ENCODE results near the gene ARHGEF17.

ARHGEF17 gene

GRCh38 chr11:73406131-73406530 lies 98.1 kb downstream of the ARHGEF17 start:
- ATAC-seq, result no peak
- TF ChIP-seq BACH2 (CRISPR knock-in tag; IDR thresholded peaks at IDR 0.05; ENCODE audit: borderline replicate concordance) (no peak), TSHZ2 (CRISPR knock-in tag; IDR thresholded peaks at IDR 0.05) (no peak), PPARA (CRISPR knock-in tag; IDR thresholded peaks at IDR 0.05; ENCODE audit: borderline replicate concordance) (no peak), CSRNP3 (CRISPR knock-in tag; IDR thresholded peaks at IDR 0.05) (no peak), ZNF70 (CRISPR knock-in tag; IDR thresholded peaks at IDR 0.05) (no peak), POU6F1 (CRISPR knock-in tag; IDR thresholded peaks at IDR 0.05; ENCODE audit: borderline replicate concordance, low read depth) (no peak), CREB5 (CRISPR knock-in tag; IDR thresholded peaks at IDR 0.05; ENCODE audit: low read depth) (no peak), GLIS3 (CRISPR knock-in tag; IDR thresholded peaks at IDR 0.05) (no peak), ESRRG (CRISPR knock-in tag; IDR thresholded peaks at IDR 0.05) (no peak), PATZ1 (CRISPR knock-in tag; IDR thresholded peaks at IDR 0.05; ENCODE audit: borderline replicate concordance) (no peak), ISL1 (CRISPR knock-in tag; IDR thresholded peaks at IDR 0.05) (no peak), ZNF565 (CRISPR knock-in tag; conservative IDR thresholded peaks at IDR 0.05; ENCODE audit: low read depth) (no peak), TCF4 (CRISPR knock-in tag; IDR thresholded peaks at IDR 0.05; ENCODE audit: borderline replicate concordance) (no peak), ZNF8 (CRISPR knock-in tag; IDR thresholded peaks at IDR 0.05) (no peak), OSR1 (CRISPR knock-in tag; IDR thresholded peaks at IDR 0.05) (no peak), ZFP30 (CRISPR knock-in tag; IDR thresholded peaks at IDR 0.05) (no peak), TOX (CRISPR knock-in tag; IDR thresholded peaks at IDR 0.05; ENCODE audit: borderline replicate concordance) (no peak), ZC3H10 (CRISPR knock-in tag; IDR thresholded peaks at IDR 0.05) (no peak), SNAI2 (CRISPR knock-in tag; IDR thresholded peaks at IDR 0.05) (no peak)

GRCh38 chr11:73406619-73407018 lies 98.5 kb downstream of the ARHGEF17 start:
- TF ChIP-seq POU6F1 (CRISPR knock-in tag; IDR thresholded peaks at IDR 0.05; ENCODE audit: borderline replicate concordance, low read depth), result no peak
- no peak for TF ChIP-seq CSRNP3 (CRISPR knock-in tag; IDR thresholded peaks at IDR 0.05)
- TF ChIP-seq ARNTL (CRISPR knock-in tag; IDR thresholded peaks at IDR 0.05; ENCODE audit: borderline replicate concordance, low read depth), result no peak
- no peak for TF ChIP-seq TOX (CRISPR knock-in tag; IDR thresholded peaks at IDR 0.05; ENCODE audit: borderline replicate concordance)
- TF ChIP-seq ZNF70 (CRISPR knock-in tag; IDR thresholded peaks at IDR 0.05), result no peak
- no peak for TF ChIP-seq PPARA (CRISPR knock-in tag; IDR thresholded peaks at IDR 0.05; ENCODE audit: borderline replicate concordance)
- TF ChIP-seq ZNF8 (CRISPR knock-in tag; IDR thresholded peaks at IDR 0.05), result no peak
- TF ChIP-seq CSDC2 (CRISPR knock-in tag; IDR thresholded peaks at IDR 0.05), result no peak
- no peak for TF ChIP-seq ZC3H10 (CRISPR knock-in tag; IDR thresholded peaks at IDR 0.05)
- TF ChIP-seq RARB (CRISPR knock-in tag; IDR thresholded peaks at IDR 0.05), result no peak
- no peak for TF ChIP-seq TSHZ2 (CRISPR knock-in tag; IDR thresholded peaks at IDR 0.05)
- TF ChIP-seq ZNF565 (CRISPR knock-in tag; conservative IDR thresholded peaks at IDR 0.05; ENCODE audit: low read depth), result no peak
- no peak for TF ChIP-seq ISL1 (CRISPR knock-in tag; IDR thresholded peaks at IDR 0.05)
- ATAC-seq, result no peak

Measured in SK-N-SH treated with all-trans-retinoic acid at 6 μM for 48 hours (cell line).